GM12878 (cell line): ENCODE data around the gene SMOC1. TPM values are rescaled to one million over a fixed set of nuclear protein-coding genes. Genes with fewer than 3 reads are reported as not detected.

Source experiments
- CHD2 ChIP-seq: IDR thresholded peaks from 2 replicates; pipeline ENCODE4 v1.6.1; 2011; ENCODE audit warnings: low read depth, low read length, improper control_type of control experiment, borderline replicate concordance
- DPF2 ChIP-seq: fragments of 450-650 bp; IDR thresholded peaks from 2 replicates; pipeline ENCODE4 v1.6.1; 2017; ENCODE audit warnings: mild to moderate bottlenecking
- FOS ChIP-seq: IDR thresholded peaks from 3 replicates; pipeline ENCODE4 v1.6.1; 2011; ENCODE audit warnings: borderline replicate concordance; ENCODE audit not compliant: insufficient read length; ENCODE audit errors: extremely low read depth
- HDAC6 ChIP-seq: fragments of 200-600 bp; sonication (generic); IDR thresholded peaks from one replicate; pipeline ENCODE4 v1.8.0; 2017; ENCODE audit warnings: antibody characterized with exemption; ENCODE audit not compliant: unreplicated experiment
- JUND ChIP-seq: IDR thresholded peaks from 2 replicates; pipeline ENCODE4 v1.6.1; 2012; ENCODE audit warnings: low read depth, mild to moderate bottlenecking, low read length, improper control_type of control experiment, moderate library complexity
- MEF2B ChIP-seq: fragments of 450-650 bp; IDR thresholded peaks from 2 replicates; pipeline ENCODE4 v1.6.1; 2018; ENCODE audit warnings: mild to moderate bottlenecking, moderate library complexity; ENCODE audit not compliant: partially characterized antibody, poor library complexity, severe bottlenecking
- PBX3 ChIP-seq: IDR thresholded peaks from 2 replicates; pipeline ENCODE4 v1.6.1; 2011; ENCODE audit warnings: mild to moderate bottlenecking, low read depth, low read length, moderate library complexity; ENCODE audit not compliant: insufficient replicate concordance
- PRDM15 ChIP-seq: fragments of 450-650 bp; formaldehyde crosslinking; IDR thresholded peaks from 2 replicates; pipeline ENCODE4 v1.4.0; 2020; ENCODE audit warnings: mild to moderate bottlenecking, moderate library complexity
- SREBF1 ChIP-seq: IDR thresholded peaks from 2 replicates; pipeline ENCODE4 v1.6.1; 2012; ENCODE audit warnings: mild to moderate bottlenecking, low read length
- STAT1 ChIP-seq: fragments of 450-650 bp; conservative IDR thresholded peaks from 2 replicates; pipeline ENCODE4 v1.6.1; 2014; ENCODE audit warnings: antibody characterized with exemption, mild to moderate bottlenecking
- STAT3 ChIP-seq: IDR thresholded peaks from 2 replicates; pipeline ENCODE4 v1.6.1; 2011; ENCODE audit warnings: low read depth, low read length, improper control_type of control experiment
- TBL1XR1 ChIP-seq: IDR thresholded peaks from 2 replicates; pipeline ENCODE4 v1.6.1; 2012; ENCODE audit warnings: low read depth, low read length, improper control_type of control experiment
- polyA plus RNA-seq, 11 experiments: library from polyadenylated mRNA; depleted of rRNA in 4 of 11; unstranded in 6 of 11; stranded (reverse) in 5 of 11; fragments of >200 nt; fragmentation: Nextera tagmentation in 4 of 11; fragmentation: Illumina TruSeq in 1 of 11; extraction: Ambion mirVana in 4 of 11; extraction: Trizol in 1 of 11; gene quantifications; 1 replicate in 1 of 11; 2 replicates in 10 of 11; pipeline versions ENCODE4 v1.2.1 to v1.2.3, GENCODE V29; 2011 to 2016; ENCODE audit warnings: inconsistent platforms in 2 of 11, missing spikeins in 2 of 11, low read depth in 1 of 11
- total RNA-seq, 4 experiments: library from RNA; depleted of rRNA in 3 of 4; stranded (reverse); fragments of >200 nt in 3 of 4; fragmentation: Illumina TruSeq in 1 of 4; extraction: Trizol in 1 of 4; gene quantifications; 2 replicates each; pipeline versions ENCODE4 v1.2.1 to v1.2.3, GENCODE V29; 2013 to 2021
- TF ChIP-seq, protein P1 (sequence below): IDR thresholded peaks from 2 replicates; pipeline ENCODE4 v1.6.1; 2011; ENCODE audit warnings: low read depth, low read length, improper control_type of control experiment, borderline replicate concordance
- TF ChIP-seq, protein P2 (sequence below): IDR thresholded peaks from 2 replicates; pipeline ENCODE4 v1.6.1; 2012; ENCODE audit warnings: low read depth, low read length, improper control_type of control experiment
- TF ChIP-seq, protein P3 (sequence below): fragments of 450-650 bp; IDR thresholded peaks from 2 replicates; pipeline ENCODE4 v1.6.1; 2016; ENCODE audit warnings: mild to moderate bottlenecking

Gene SMOC1
- total and polyA plus RNA-seq, 10 of the 15 experiments (the other 5 are each of a cell fraction or from before 2014, with no cell fraction given): 0.03 to 0.26 (median 0.14) TPM; not detected in 7

GRCh38 chr14:69879175-69880043 lies at the start of gene SMOC1 (continued):
- no peak for TF ChIP-seq PRDM15 (CRISPR knock-in tag)
- TF ChIP-seq, protein P1, sequence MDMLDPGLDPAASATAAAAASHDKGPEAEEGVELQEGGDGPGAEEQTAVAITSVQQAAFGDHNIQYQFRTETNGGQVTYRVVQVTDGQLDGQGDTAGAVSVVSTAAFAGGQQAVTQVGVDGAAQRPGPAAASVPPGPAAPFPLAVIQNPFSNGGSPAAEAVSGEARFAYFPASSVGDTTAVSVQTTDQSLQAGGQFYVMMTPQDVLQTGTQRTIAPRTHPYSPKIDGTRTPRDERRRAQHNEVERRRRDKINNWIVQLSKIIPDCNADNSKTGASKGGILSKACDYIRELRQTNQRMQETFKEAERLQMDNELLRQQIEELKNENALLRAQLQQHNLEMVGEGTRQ: no peak
- 0 out of 2 replicates have a peak, but pooled peaks have one; percentile 23 for TF ChIP-seq DPF2
- no peak for TF ChIP-seq CHD2
- no peak for TF ChIP-seq STAT1
- TF ChIP-seq, protein P2, sequence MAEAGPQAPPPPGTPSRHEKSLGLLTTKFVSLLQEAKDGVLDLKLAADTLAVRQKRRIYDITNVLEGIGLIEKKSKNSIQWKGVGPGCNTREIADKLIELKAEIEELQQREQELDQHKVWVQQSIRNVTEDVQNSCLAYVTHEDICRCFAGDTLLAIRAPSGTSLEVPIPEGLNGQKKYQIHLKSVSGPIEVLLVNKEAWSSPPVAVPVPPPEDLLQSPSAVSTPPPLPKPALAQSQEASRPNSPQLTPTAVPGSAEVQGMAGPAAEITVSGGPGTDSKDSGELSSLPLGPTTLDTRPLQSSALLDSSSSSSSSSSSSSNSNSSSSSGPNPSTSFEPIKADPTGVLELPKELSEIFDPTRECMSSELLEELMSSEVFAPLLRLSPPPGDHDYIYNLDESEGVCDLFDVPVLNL: no peak
- no peak for TF ChIP-seq TBL1XR1
- TF ChIP-seq STAT3: no peak
- no peak for TF ChIP-seq JUND
- no peak for TF ChIP-seq SREBF1
- TF ChIP-seq MEF2B: no peak
- no peak for TF ChIP-seq FOS
- TF ChIP-seq HDAC6: peak; percentile 34
- TF ChIP-seq PBX3: peak; percentile 87
- TF ChIP-seq, protein P3, sequence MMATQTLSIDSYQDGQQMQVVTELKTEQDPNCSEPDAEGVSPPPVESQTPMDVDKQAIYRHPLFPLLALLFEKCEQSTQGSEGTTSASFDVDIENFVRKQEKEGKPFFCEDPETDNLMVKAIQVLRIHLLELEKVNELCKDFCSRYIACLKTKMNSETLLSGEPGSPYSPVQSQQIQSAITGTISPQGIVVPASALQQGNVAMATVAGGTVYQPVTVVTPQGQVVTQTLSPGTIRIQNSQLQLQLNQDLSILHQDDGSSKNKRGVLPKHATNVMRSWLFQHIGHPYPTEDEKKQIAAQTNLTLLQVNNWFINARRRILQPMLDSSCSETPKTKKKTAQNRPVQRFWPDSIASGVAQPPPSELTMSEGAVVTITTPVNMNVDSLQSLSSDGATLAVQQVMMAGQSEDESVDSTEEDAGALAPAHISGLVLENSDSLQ: peak; percentile 91
